ACC112 (cell line): ENCODE measurements around the gene TANGO6.
"Not testable (repeated sequence)": the region's sequence is repeated elsewhere in the genome, so short reads cannot be mapped to it uniquely, and the experiment has no call there.

ENCODE experiments used
- H2AFZ ChIP-seq: fragments of 200-600 bp; sonication (generic); one replicate; pipeline ENCODE4 v1.6.0; 2017; ENCODE audit warnings: antibody characterized with exemption, low read length; ENCODE audit not compliant: unreplicated experiment
- H3K27ac ChIP-seq: fragments of 200-600 bp; sonication (generic); 2 replicates; pipeline ENCODE4 v1.5.1; 2014; ENCODE audit warnings: low read depth, mild to moderate bottlenecking, antibody characterized with exemption, low read length, moderate library complexity
- H3K27me3 ChIP-seq: fragments of 200-600 bp; sonication (generic); 2 replicates; pipeline ENCODE4 v1.6.1; 2014; ENCODE audit warnings: mild to moderate bottlenecking, antibody characterized with exemption, low read length, moderate library complexity, mixed read lengths; ENCODE audit not compliant: insufficient read depth
- H3K36me3 ChIP-seq: fragments of 200-600 bp; sonication (generic); 2 replicates; pipeline ENCODE4 v1.6.1; 2016; ENCODE audit warnings: mild to moderate bottlenecking, antibody characterized with exemption, low read length, moderate library complexity, mixed read lengths; ENCODE audit not compliant: insufficient read depth
- H3K4me1 ChIP-seq: fragments of 200-600 bp; sonication (generic); one replicate; pipeline ENCODE4 v1.6.1; 2016; ENCODE audit warnings: low read length, mixed read lengths; ENCODE audit not compliant: insufficient read depth, unreplicated experiment, control insufficient read depth
- H3K4me3 ChIP-seq: fragments of 200-600 bp; sonication (generic); 2 replicates; pipeline ENCODE4 v1.5.1; 2014; ENCODE audit warnings: mild to moderate bottlenecking, low read depth, low read length
- H3K79me2 ChIP-seq: fragments of 200-600 bp; sonication (generic); one replicate; pipeline ENCODE4 v1.6.0; 2016; ENCODE audit warnings: low read length; ENCODE audit not compliant: control insufficient read depth, unreplicated experiment, insufficient read depth

Gene TANGO6

GRCh38 chr16:69036399-69037091 is 193.2 kb downstream of the TANGO6 start:
- Histone ChIP-seq H3K27me3 (no peaks in the 10 kb centered on the region), H3K4me1 (peaks cover 20% of the 10 kb centered on the region), H3K4me3 (no peak overlapping the region), H3K27ac (no peak overlapping the region), H2AFZ (no peak overlapping the region), H3K79me2 (no peaks in the 10 kb centered on the region), H3K36me3 (peaks cover 7% of the 10 kb centered on the region; the same call in 1 of the 2 replicates)

- no peaks in the 10 kb centered on the region for H3K79me2 ChIP-seq
- H2AFZ ChIP-seq: no peak overlapping the region
- no peak overlapping the region for H3K4me3 ChIP-seq
- peaks cover 20% of the 10 kb centered on the region for H3K4me1 ChIP-seq
- H3K27me3 ChIP-seq: no peaks in the 10 kb centered on the region
- no peak overlapping the region for H3K27ac ChIP-seq
- peaks cover 12% of the 10 kb centered on the region; the same call in 1 of the 2 replicates for H3K36me3 ChIP-seq
Observed at GRCh38 chr16:69037373-69038160, 194.2 kb downstream of the TANGO6 start.

- H3K27ac ChIP-seq: peak overlapping the region; percentile 94
- 0 out of 2 replicates have a peak overlapping the region, but pooled peaks have one; percentile 1 for H3K4me3 ChIP-seq
- H3K27me3 ChIP-seq: no peaks in the 10 kb centered on the region
- H2AFZ ChIP-seq: no peak overlapping the region
- peaks cover 20% of the 10 kb centered on the region for H3K4me1 ChIP-seq
- H3K79me2 ChIP-seq: no peaks in the 10 kb centered on the region
- peaks cover 9% of the 10 kb centered on the region; the same call in 1 of the 2 replicates for H3K36me3 ChIP-seq
Observed at GRCh38 chr16:69039333-69039941, 196.1 kb downstream of the TANGO6 start.

GRCh38 chr16:69040144-69040909 is 197.0 kb downstream of the TANGO6 start:
- Histone ChIP-seq H3K27ac (peak overlapping the region; percentile 94), H3K36me3 (peaks cover 8% of the 10 kb centered on the region; the same call in 1 of the 2 replicates), H2AFZ (no peak overlapping the region), H3K27me3 (no peaks in the 10 kb centered on the region), H3K4me1 (peaks cover 20% of the 10 kb centered on the region), H3K79me2 (no peaks in the 10 kb centered on the region), H3K4me3 (0 out of 2 replicates have a peak overlapping the region, but pooled peaks have one; percentile 1)

- Histone ChIP-seq H3K4me1 (peaks cover 12% of the 10 kb centered on the region), H3K27ac (no peak overlapping the region), H3K27me3 (no peaks in the 10 kb centered on the region), H3K36me3 (no peaks in the 10 kb centered on the region), H3K4me3 (no peak overlapping the region), H2AFZ (no peak overlapping the region), H3K79me2 (no peaks in the 10 kb centered on the region)
Observed at GRCh38 chr16:69048328-69049120, 205.2 kb downstream of the TANGO6 start.

- no peaks in the 10 kb centered on the region for H3K79me2 ChIP-seq
- H3K4me1 ChIP-seq: peaks cover 12% of the 10 kb centered on the region
- no peaks in the 10 kb centered on the region for H3K36me3 ChIP-seq
- H3K27me3 ChIP-seq: no peaks in the 10 kb centered on the region
- H2AFZ ChIP-seq: no peak overlapping the region
- no peak overlapping the region for H3K4me3 ChIP-seq
- H3K27ac ChIP-seq: no peak overlapping the region
Observed at GRCh38 chr16:69049146-69049545, 205.8 kb downstream of the TANGO6 start.

- Histone ChIP-seq H3K79me2 (no peaks in the 10 kb centered on the region), H3K36me3 (no peaks in the 10 kb centered on the region), H2AFZ (no peak overlapping the region), H3K4me1 (peaks cover 12% of the 10 kb centered on the region), H3K4me3 (no peak overlapping the region), H3K27ac (no peak overlapping the region), H3K27me3 (no peaks in the 10 kb centered on the region)
Observed at GRCh38 chr16:69049603-69050375, 206.5 kb downstream of the TANGO6 start.

- not testable (repeated sequence) for H3K27me3 ChIP-seq, H3K27ac ChIP-seq, H3K36me3 ChIP-seq, H3K79me2 ChIP-seq, H3K4me3 ChIP-seq, H2AFZ ChIP-seq
- H3K4me1 ChIP-seq: peaks cover 12% of the 10 kb centered on the region
Observed at GRCh38 chr16:69051517-69051830, 208.1 kb downstream of the TANGO6 start.

GRCh38 chr16:69055008-69055407 is 211.7 kb downstream of the TANGO6 start:
- H3K4me1 ChIP-seq: peaks cover 20% of the 10 kb centered on the region
- no peak overlapping the region for H3K27ac ChIP-seq
- H2AFZ ChIP-seq: no peak overlapping the region
- no peaks in the 10 kb centered on the region for H3K79me2 ChIP-seq
- H3K4me3 ChIP-seq: no peak overlapping the region
- no peaks in the 10 kb centered on the region for H3K36me3 ChIP-seq
- H3K27me3 ChIP-seq: no peaks in the 10 kb centered on the region
